ENCODE measurements around the gene RGS10. TPM values are rescaled to one million over a fixed set of nuclear protein-coding genes. Genes with fewer than 3 reads are reported as not detected.
"Not testable (repeated sequence)": the region's sequence is repeated elsewhere in the genome, so short reads cannot be mapped to it uniquely, and the experiment has no call there.

RGS10 gene, protein sequence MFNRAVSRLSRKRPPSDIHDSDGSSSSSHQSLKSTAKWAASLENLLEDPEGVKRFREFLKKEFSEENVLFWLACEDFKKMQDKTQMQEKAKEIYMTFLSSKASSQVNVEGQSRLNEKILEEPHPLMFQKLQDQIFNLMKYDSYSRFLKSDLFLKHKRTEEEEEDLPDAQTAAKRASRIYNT
- polyA plus RNA-seq (2013, experiment 1 of 4) = 10.8 TPM
- polyA plus RNA-seq (2013, experiment 2 of 4) = 12.1 TPM
- 13.7 TPM for polyA plus RNA-seq (2013, experiment 3 of 4)
- 13.7 TPM for polyA plus RNA-seq (2013, experiment 4 of 4)

DNA sequence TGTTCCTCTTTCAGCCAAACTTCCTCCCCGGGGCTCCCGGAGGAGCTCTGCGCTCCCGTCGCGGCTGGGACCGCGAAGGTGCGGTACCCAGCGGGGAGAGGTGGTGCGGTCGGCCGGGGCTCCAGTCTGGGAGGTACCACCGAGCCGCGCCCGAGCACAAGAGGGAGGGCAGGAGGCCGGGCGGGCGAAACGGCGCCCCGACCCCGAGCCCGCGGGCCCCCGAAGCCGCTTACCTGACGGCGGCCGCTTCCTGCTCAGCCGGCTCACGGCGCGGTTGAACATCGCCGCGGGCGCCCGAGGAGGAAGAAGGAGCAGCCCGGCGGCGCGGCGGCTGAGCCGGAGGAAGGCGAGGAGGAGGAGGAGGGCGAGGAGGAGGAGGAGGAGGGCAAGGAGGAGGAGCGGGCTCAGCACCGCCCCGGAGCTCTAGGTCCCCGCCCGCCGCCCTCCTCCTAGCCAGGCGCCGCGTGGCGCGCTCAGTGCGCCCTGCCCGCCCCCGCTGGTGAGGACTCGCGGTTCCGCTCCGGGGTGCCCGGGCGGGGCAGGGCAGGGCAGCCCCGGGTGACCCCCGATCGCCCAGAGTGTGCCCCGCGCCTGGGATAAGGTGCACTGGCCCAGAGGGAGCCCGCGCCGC, at the start of gene RGS10:
Gene RGS10, minus strand, starts transcription at position 363 of the 631 bp plus-strand sequence. Its CDS starts 81 bp downstream, at position 282.
- peaks cover 23% of the 10 kb centered on the region for H3K4me1 ChIP-seq (ENCODE audit: control insufficient read depth, insufficient read depth, low read length)
- H3K27me3 ChIP-seq (ENCODE audit: control insufficient read depth, insufficient read depth, low read length, poor library complexity, severe bottlenecking) = peaks cover 60% of the 10 kb centered on the region
- H3K27ac ChIP-seq (ENCODE audit: insufficient read depth, low read depth, low read length, poor library complexity, severe bottlenecking) = no peak within 1 kb of the TSS
- H3K9me3 ChIP-seq (ENCODE audit: control insufficient read depth, low read length) = no peaks in the 10 kb centered on the region
- no peaks in the 10 kb centered on the region for H3K36me3 ChIP-seq (ENCODE audit: control insufficient read depth, insufficient read depth, low read length)
- 0 to 1% methylated on average over 76 of the region's 76 CpGs for WGBS, 2 experiments
- H3K4me3 ChIP-seq (ENCODE audit: insufficient read depth, low read depth, low read length) = peak within 1 kb of the TSS; percentile 45

DNA sequence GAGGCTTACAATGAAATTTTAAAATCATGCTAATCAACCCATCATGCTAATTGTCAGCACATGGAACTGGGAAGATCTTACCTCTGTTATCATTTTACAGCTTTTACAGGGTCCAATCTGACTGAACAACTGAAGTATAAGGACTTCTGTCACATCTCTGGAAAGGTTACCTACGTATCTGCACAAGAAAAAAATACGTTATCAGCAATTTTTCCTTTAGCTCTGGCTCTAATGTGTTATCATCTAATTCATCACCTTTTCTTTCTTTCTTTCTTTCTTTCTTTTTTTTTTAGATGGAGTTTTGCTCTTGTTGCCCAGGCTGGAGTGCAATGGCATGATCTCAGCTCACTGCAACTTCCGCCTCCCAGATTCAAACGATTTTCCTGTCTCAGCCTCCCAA, 45.6 kb upstream of the RGS10 start:
- Histone ChIP-seq H3K4me3 (ENCODE audit: insufficient read depth, low read depth, low read length) (no peak overlapping the region), H3K27ac (ENCODE audit: insufficient read depth, low read depth, low read length, poor library complexity, severe bottlenecking) (no peak overlapping the region), H3K36me3 (ENCODE audit: control insufficient read depth, insufficient read depth, low read length) (peaks cover 16% of the 10 kb centered on the region), H3K27me3 (ENCODE audit: control insufficient read depth, insufficient read depth, low read length, poor library complexity, severe bottlenecking) (no peaks in the 10 kb centered on the region), H3K4me1 (ENCODE audit: control insufficient read depth, insufficient read depth, low read length) (no peaks in the 10 kb centered on the region), H3K9me3 (ENCODE audit: control insufficient read depth, low read length) (no peaks in the 10 kb centered on the region)
- 97 to 98% methylated on average over 4 of the region's 4 CpGs for whole genome bisulfite sequencing, 2 experiments

DNA sequence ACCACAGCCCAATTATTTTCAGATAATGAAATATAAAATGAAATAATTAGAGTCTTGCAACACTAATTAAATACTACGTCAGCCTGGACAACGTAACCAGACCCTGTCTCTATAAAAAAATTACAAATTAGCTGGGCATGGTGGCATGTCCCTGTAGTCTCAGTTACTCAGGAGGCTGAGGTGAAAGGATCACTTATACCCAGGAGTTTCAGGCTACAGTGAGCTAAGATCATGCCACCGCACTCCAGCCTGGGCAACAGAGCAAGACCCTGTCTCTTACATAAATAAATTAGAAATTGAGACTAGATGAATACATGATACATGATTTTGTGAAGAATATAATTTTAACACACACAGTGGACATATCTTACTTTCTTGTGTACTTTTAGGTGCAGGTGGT, 35.8 kb upstream of the RGS10 start:
- H3K27me3 ChIP-seq (ENCODE audit: control insufficient read depth, insufficient read depth, low read length, poor library complexity, severe bottlenecking) = no peaks in the 10 kb centered on the region
- H3K4me1 ChIP-seq (ENCODE audit: control insufficient read depth, insufficient read depth, low read length) = no peaks in the 10 kb centered on the region
- H3K4me3 ChIP-seq (ENCODE audit: insufficient read depth, low read depth, low read length) = no peak overlapping the region
- H3K27ac ChIP-seq (ENCODE audit: insufficient read depth, low read depth, low read length, poor library complexity, severe bottlenecking) = no peak overlapping the region
- 87 to 100% methylated on average over 2 to 3 of the region's 3 CpGs for WGBS, 2 experiments
- H3K36me3 ChIP-seq (ENCODE audit: control insufficient read depth, insufficient read depth, low read length) = peaks cover 53% of the 10 kb centered on the region
- no peaks in the 10 kb centered on the region for H3K9me3 ChIP-seq (ENCODE audit: control insufficient read depth, low read length)

DNA sequence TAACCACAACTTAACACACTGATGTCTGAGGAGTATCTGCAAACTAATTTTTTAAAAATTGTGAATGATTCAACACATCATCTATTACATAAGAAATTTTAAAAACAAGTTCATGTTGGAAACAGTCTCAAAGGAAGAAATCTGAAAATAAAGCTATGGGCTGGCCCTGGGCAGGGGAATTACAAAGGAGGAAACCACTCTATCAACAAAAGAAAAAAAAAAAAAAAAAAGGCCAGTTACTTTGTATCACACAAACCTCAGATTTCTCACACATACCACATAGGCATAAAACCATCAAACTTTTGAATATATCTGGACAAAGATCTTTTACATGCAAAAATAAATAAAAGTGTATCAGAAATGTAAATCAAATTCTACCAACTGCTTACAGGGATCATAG, 33.5 kb upstream of the RGS10 start:
- peaks cover 46% of the 10 kb centered on the region for H3K36me3 ChIP-seq (ENCODE audit: control insufficient read depth, insufficient read depth, low read length)
- no peaks in the 10 kb centered on the region for H3K9me3 ChIP-seq (ENCODE audit: control insufficient read depth, low read length)
- H3K27ac ChIP-seq (ENCODE audit: insufficient read depth, low read depth, low read length, poor library complexity, severe bottlenecking) = no peak overlapping the region
- no peak overlapping the region for H3K4me3 ChIP-seq (ENCODE audit: insufficient read depth, low read depth, low read length)
- no peaks in the 10 kb centered on the region for H3K4me1 ChIP-seq (ENCODE audit: control insufficient read depth, insufficient read depth, low read length)
- no peaks in the 10 kb centered on the region for H3K27me3 ChIP-seq (ENCODE audit: control insufficient read depth, insufficient read depth, low read length, poor library complexity, severe bottlenecking)

DNA sequence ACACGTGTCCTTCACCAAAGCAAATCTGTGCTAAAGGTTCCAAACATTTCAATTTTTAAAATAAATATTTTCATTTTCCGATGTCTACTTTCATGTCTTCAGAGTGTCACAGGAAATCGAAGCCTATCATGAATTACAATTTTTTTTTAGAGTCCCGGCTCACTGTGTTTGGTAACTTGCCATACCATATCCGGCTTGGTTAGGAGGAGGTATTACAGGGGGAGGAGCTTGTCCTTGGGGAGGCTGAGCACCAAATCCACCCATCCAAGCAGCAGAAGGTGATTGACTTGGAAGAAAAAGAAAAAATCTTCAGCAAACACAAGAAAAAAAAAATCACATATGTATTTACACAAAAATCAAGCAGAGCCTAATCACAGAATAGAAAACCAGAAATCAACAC, 33.0 kb upstream of the RGS10 start:
- Histone ChIP-seq H3K4me3 (ENCODE audit: insufficient read depth, low read depth, low read length) (no peak overlapping the region), H3K4me1 (ENCODE audit: control insufficient read depth, insufficient read depth, low read length) (no peaks in the 10 kb centered on the region), H3K27me3 (ENCODE audit: control insufficient read depth, insufficient read depth, low read length, poor library complexity, severe bottlenecking) (no peaks in the 10 kb centered on the region), H3K36me3 (ENCODE audit: control insufficient read depth, insufficient read depth, low read length) (peaks cover 46% of the 10 kb centered on the region), H3K9me3 (ENCODE audit: control insufficient read depth, low read length) (no peaks in the 10 kb centered on the region), H3K27ac (ENCODE audit: insufficient read depth, low read depth, low read length, poor library complexity, severe bottlenecking) (no peak overlapping the region)
- 90 to 97% methylated on average over 4 to 5 of the region's 5 CpGs for WGBS, 2 experiments

DNA sequence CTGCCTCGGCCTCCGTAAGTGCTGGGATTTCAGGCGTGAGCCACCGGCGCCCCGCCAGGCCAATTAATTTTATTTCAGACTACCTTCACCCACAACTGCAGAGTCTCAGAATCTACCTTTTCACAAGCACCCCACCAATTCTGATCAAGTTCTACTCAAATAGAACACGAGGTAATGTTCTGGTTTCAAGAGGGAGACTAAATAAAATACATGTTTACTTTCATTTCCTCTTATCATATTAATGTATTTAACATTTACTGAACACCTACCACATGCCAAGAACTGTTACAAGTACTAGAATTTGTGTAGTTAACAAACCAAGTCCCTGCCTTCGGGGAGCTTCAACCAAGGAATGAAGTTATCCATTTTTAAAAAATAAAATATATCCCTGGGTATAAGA, 25.5 kb upstream of the RGS10 start:
- H3K27me3 ChIP-seq (ENCODE audit: control insufficient read depth, insufficient read depth, low read length, poor library complexity, severe bottlenecking) = no peaks in the 10 kb centered on the region
- WGBS, 2 experiments = 89 to 91% methylated on average over 6 to 7 of the region's 8 CpGs

DNA sequence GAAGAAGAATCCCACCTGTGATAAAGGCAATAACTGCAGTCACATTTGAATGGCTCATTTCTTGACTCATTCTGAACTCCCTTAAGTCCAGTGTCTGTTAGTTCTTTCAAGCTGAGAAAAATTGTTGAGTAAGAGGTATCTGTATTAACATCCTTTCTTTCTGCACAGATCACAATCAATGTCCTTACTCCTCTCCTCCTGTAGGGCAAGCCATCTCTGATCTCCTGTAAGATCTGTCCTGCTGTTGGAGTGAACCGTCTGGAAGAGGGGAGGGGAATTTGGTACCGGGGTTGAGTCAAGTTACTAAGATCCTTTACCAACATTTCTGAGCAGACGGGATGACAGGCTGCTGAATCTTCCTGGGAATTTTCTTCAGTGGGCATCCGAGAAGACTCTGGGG, 19.6 kb upstream of the RGS10 start:
- Histone ChIP-seq H3K4me3 (ENCODE audit: insufficient read depth, low read depth, low read length) (no peak overlapping the region), H3K27ac (ENCODE audit: insufficient read depth, low read depth, low read length, poor library complexity, severe bottlenecking) (no peak overlapping the region), H3K4me1 (ENCODE audit: control insufficient read depth, insufficient read depth, low read length) (no peaks in the 10 kb centered on the region), H3K9me3 (ENCODE audit: control insufficient read depth, low read length) (no peaks in the 10 kb centered on the region), H3K36me3 (ENCODE audit: control insufficient read depth, insufficient read depth, low read length) (no peaks in the 10 kb centered on the region), H3K27me3 (ENCODE audit: control insufficient read depth, insufficient read depth, low read length, poor library complexity, severe bottlenecking) (no peaks in the 10 kb centered on the region)
- 87 to 90% methylated on average over 4 of the region's 4 CpGs for WGBS, 2 experiments

More for the DNA sequence above, 25.5 kb upstream of the RGS10 start:
- Histone ChIP-seq H3K27ac (ENCODE audit: insufficient read depth, low read depth, low read length, poor library complexity, severe bottlenecking) (no peak overlapping the region), H3K4me3 (ENCODE audit: insufficient read depth, low read depth, low read length) (no peak overlapping the region), H3K4me1 (ENCODE audit: control insufficient read depth, insufficient read depth, low read length) (no peaks in the 10 kb centered on the region), H3K9me3 (ENCODE audit: control insufficient read depth, low read length) (no peaks in the 10 kb centered on the region), H3K36me3 (ENCODE audit: control insufficient read depth, insufficient read depth, low read length) (no peaks in the 10 kb centered on the region)

DNA sequence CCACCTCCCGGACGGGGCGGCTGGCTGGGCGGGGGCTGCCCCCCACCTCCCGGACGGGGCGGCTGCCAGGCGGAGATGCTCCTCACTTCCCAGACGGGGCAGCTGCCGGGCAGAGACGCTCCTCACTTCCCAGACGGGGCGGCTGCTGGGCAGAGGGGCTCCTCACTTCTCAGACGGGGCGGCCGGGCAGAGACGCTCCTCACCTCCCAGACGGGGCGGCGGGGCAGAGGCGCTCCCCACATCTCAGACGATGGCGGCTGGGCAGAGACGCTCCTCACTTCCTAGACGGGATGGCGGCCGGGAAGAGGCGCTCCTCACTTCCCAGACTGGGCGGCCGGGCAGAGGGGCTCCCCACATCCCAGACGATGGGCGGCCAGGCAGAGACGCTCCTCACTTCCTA, 17.0 kb upstream of the RGS10 start:
- H3K27me3 ChIP-seq (ENCODE audit: control insufficient read depth, insufficient read depth, low read length, poor library complexity, severe bottlenecking); H3K9me3 ChIP-seq (ENCODE audit: control insufficient read depth, low read length): not testable (repeated sequence)
- 96 to 97% methylated on average over 33 of the region's 33 CpGs for WGBS, 2 experiments

DNA sequence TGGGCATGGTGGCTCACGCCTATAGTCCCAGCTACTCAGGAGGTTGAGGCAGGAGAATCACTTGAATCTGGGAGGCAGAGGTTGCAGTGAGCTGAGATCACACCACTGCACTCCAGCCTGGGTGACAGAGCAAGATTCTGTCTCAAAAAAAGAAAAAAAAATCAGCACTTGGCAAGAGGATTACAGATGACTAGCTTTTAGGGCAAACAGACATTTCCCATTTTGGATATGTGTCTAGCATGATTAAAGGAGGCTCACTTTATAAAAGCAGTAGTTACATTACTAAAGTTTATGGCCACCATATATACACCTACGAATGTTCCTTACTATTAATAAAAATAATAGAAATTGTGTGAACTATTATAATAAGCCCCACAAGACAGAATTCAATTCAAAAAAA, 13.6 kb upstream of the RGS10 start:
- not testable (repeated sequence) for H3K4me1 ChIP-seq (ENCODE audit: control insufficient read depth, insufficient read depth, low read length); H3K9me3 ChIP-seq (ENCODE audit: control insufficient read depth, low read length); H3K4me3 ChIP-seq (ENCODE audit: insufficient read depth, low read depth, low read length); H3K27me3 ChIP-seq (ENCODE audit: control insufficient read depth, insufficient read depth, low read length, poor library complexity, severe bottlenecking); H3K27ac ChIP-seq (ENCODE audit: insufficient read depth, low read depth, low read length, poor library complexity, severe bottlenecking); H3K36me3 ChIP-seq (ENCODE audit: control insufficient read depth, insufficient read depth, low read length)
- 86 to 95% methylated on average over 1 of the region's 2 CpGs for WGBS, 2 experiments

More for the DNA sequence above, 17.0 kb upstream of the RGS10 start:
- not testable (repeated sequence) for H3K4me3 ChIP-seq (ENCODE audit: insufficient read depth, low read depth, low read length); H3K27ac ChIP-seq (ENCODE audit: insufficient read depth, low read depth, low read length, poor library complexity, severe bottlenecking); H3K4me1 ChIP-seq (ENCODE audit: control insufficient read depth, insufficient read depth, low read length); H3K36me3 ChIP-seq (ENCODE audit: control insufficient read depth, insufficient read depth, low read length)

DNA sequence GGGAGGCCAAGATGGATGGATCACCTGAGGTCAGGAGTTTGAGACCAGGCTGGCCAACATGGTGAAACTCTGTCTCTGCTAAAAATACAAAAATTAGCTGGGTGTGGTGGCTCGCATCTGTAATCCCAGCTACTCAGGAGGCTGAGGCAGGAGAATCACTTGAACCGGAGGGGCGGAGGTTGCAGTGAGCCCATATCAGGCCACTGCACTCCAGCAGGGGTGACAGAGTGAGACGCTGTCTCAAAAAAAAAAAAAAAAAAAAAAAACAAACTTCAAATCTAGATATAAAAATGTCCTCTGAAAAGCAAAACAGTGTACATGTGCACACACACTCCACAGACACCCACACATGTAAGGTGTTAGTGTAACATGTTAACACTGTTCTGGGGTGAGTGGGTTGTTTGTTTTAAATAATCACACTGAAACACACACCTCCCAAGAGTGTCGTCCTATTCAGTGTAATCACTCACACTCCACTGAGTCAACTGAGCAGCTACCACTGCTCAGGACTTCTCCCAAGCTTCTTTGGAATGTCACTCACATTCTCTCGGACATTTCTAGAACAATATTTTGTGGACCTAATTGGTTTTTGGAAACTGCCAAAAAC, 12.8 kb upstream of the RGS10 start:
- WGBS, 2 experiments = 94 to 95% methylated on average over 6 of the region's 6 CpGs
- no peaks in the 10 kb centered on the region for H3K36me3 ChIP-seq (ENCODE audit: control insufficient read depth, insufficient read depth, low read length)

More for the DNA sequence above, 12.8 kb upstream of the RGS10 start:
- H3K4me1 ChIP-seq (ENCODE audit: control insufficient read depth, insufficient read depth, low read length) = no peaks in the 10 kb centered on the region
- H3K9me3 ChIP-seq (ENCODE audit: control insufficient read depth, low read length) = no peaks in the 10 kb centered on the region
- H3K4me3 ChIP-seq (ENCODE audit: insufficient read depth, low read depth, low read length) = no peak overlapping the region
- H3K27me3 ChIP-seq (ENCODE audit: control insufficient read depth, insufficient read depth, low read length, poor library complexity, severe bottlenecking) = no peaks in the 10 kb centered on the region
- H3K27ac ChIP-seq (ENCODE audit: insufficient read depth, low read depth, low read length, poor library complexity, severe bottlenecking) = no peak overlapping the region

Measured in ectodermal cell (in vitro differentiated cells).